Measurements from ENCODE around the gene APC2.

APC2 gene

GRCh38 chr19:1521636-1522035 is 71.7 kb downstream of the APC2 start:
- TF ChIP-seq CTCF (IDR thresholded peaks at IDR 0.05; ENCODE audit: low read depth, low read length, poor library complexity, severe bottlenecking), result no peak
- TF ChIP-seq EZH2phosphoT487 (IDR thresholded peaks at IDR 0.05; ENCODE audit: borderline replicate concordance, low read length), result no peak
- Histone ChIP-seq H3K9me2 (replicated peaks; ENCODE audit: control insufficient read depth, low read length) (no peaks in the 10 kb centered on the region), H3K9me3 (ENCODE audit: control insufficient read depth, insufficient read depth, low read length) (no peaks in the 10 kb centered on the region), H3K4me3 (ENCODE audit: low read length) (no peak overlapping the region), H3K4me1 (ENCODE audit: control insufficient read depth, low read length) (no peaks in the 10 kb centered on the region), H4K20me1 (ENCODE audit: control insufficient read depth, insufficient read depth, low read depth, low read length) (no peaks in the 10 kb centered on the region), H3K79me2 (ENCODE audit: control insufficient read depth, low read length) (no peaks in the 10 kb centered on the region), H3F3A (ENCODE audit: control insufficient read depth, insufficient read depth) (no peaks in the 10 kb centered on the region), H3K27me3 (ENCODE audit: control insufficient read depth, low read length) (no peaks in the 10 kb centered on the region), H3K4me2 (ENCODE audit: low read length) (no peak overlapping the region), H3K36me3 (ENCODE audit: control insufficient read depth, low read length) (no peaks in the 10 kb centered on the region), H3K27ac (ENCODE audit: low read depth, low read length) (no peak overlapping the region)

- no peak overlapping the region for H3K4me3 ChIP-seq (ENCODE audit: low read length)
- no peaks in the 10 kb centered on the region for H3F3A ChIP-seq (ENCODE audit: control insufficient read depth, insufficient read depth)
- H3K27me3 ChIP-seq (ENCODE audit: control insufficient read depth, low read length), result no peaks in the 10 kb centered on the region
- no peak overlapping the region for H3K4me2 ChIP-seq (ENCODE audit: low read length)
- TF ChIP-seq CTCF (IDR thresholded peaks at IDR 0.05; ENCODE audit: low read depth, low read length, poor library complexity, severe bottlenecking) (no peak), EZH2phosphoT487 (IDR thresholded peaks at IDR 0.05; ENCODE audit: borderline replicate concordance, low read length) (no peak)
- H3K9me2 ChIP-seq (replicated peaks; ENCODE audit: control insufficient read depth, low read length), result no peaks in the 10 kb centered on the region
- no peaks in the 10 kb centered on the region for H3K36me3 ChIP-seq (ENCODE audit: control insufficient read depth, low read length)
- no peaks in the 10 kb centered on the region for H4K20me1 ChIP-seq (ENCODE audit: control insufficient read depth, insufficient read depth, low read depth, low read length)
- no peaks in the 10 kb centered on the region for H3K79me2 ChIP-seq (ENCODE audit: control insufficient read depth, low read length)
- H3K27ac ChIP-seq (ENCODE audit: low read depth, low read length), result no peak overlapping the region
- no peaks in the 10 kb centered on the region for H3K4me1 ChIP-seq (ENCODE audit: control insufficient read depth, low read length)
- H3K9me3 ChIP-seq (ENCODE audit: control insufficient read depth, insufficient read depth, low read length), result no peaks in the 10 kb centered on the region
Measured at GRCh38 chr19:1522061-1522460, 72.1 kb downstream of the APC2 start.

GRCh38 chr19:1522838-1523237 is 72.9 kb downstream of the APC2 start:
- H3K4me2 ChIP-seq (ENCODE audit: low read length), result no peak overlapping the region
- no peaks in the 10 kb centered on the region for H3K79me2 ChIP-seq (ENCODE audit: control insufficient read depth, low read length)
- no peaks in the 10 kb centered on the region for H3K9me2 ChIP-seq (replicated peaks; ENCODE audit: control insufficient read depth, low read length)
- H3K36me3 ChIP-seq (ENCODE audit: control insufficient read depth, low read length), result no peaks in the 10 kb centered on the region
- TF ChIP-seq CTCF (IDR thresholded peaks at IDR 0.05; ENCODE audit: low read depth, low read length, poor library complexity, severe bottlenecking), result no peak
- no peak for TF ChIP-seq EZH2phosphoT487 (IDR thresholded peaks at IDR 0.05; ENCODE audit: borderline replicate concordance, low read length)
- no peak overlapping the region for H3K4me3 ChIP-seq (ENCODE audit: low read length)
- H3K27me3 ChIP-seq (ENCODE audit: control insufficient read depth, low read length), result no peaks in the 10 kb centered on the region
- H3K9me3 ChIP-seq (ENCODE audit: control insufficient read depth, insufficient read depth, low read length), result no peaks in the 10 kb centered on the region
- H3K27ac ChIP-seq (ENCODE audit: low read depth, low read length), result no peak overlapping the region
- no peaks in the 10 kb centered on the region for H4K20me1 ChIP-seq (ENCODE audit: control insufficient read depth, insufficient read depth, low read depth, low read length)
- H3K4me1 ChIP-seq (ENCODE audit: control insufficient read depth, low read length), result no peaks in the 10 kb centered on the region
- H3F3A ChIP-seq (ENCODE audit: control insufficient read depth, insufficient read depth), result no peaks in the 10 kb centered on the region

Measured in DOHH2 (cell line).